Activated CD4-positive, alpha-beta T cell treated with anti-CD3 and anti-CD28 coated beads, Interleukin-2, amount 50 U/mL, for 48 hours (primary cell): ENCODE measurements around the gene ITGA8.

Experiments used
- DNase-seq, 2 experiments: peaks; one replicate each; pipeline ENCODE4 v3.0.0-alpha.2; 2020

Gene ITGA8

DNA sequence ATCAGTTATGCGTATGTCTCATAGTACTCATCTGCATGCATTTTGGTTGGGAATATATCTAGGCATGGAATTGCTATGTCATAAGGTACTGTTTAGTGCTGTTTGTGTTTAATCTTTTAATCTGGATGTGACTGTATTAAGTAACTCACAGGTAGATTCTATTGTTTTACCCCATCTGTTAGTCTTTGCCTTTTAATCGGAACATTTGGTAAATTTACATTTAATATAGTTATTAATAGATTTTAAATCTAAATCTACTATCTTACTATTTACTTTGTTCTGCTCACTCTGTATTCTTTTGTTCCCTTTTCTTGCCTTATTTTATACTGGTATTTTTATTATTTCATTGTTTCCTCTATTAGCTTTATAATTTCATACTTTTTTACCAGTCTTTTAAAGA lies 10.6 kb upstream of the ITGA8 start:
- no peak for DNase-seq

DNA sequence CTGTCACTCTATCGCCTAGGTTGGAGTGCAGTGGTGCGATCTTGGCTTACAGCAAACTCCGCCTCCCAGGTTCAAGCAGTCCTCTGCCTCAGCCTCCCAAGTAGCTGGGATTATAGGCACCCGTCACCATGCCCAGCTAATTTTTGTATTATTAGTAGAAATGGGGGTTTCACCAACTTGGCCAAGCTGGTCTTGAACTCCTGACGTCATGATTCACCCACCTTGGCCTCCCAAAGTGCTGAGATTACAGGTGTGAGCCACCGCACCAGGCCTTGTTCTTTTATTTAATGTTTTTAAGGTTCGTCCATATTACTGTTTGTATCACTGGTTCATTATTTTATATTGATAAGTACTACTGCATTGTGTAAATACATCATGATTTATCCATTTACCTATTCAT lies 10.2 kb upstream of the ITGA8 start:
- DNase-seq, result no peak

GRCh38 chr10:15726042-15726441 lies 6.3 kb upstream of the ITGA8 start:
- no peak for DNase-seq

DNA sequence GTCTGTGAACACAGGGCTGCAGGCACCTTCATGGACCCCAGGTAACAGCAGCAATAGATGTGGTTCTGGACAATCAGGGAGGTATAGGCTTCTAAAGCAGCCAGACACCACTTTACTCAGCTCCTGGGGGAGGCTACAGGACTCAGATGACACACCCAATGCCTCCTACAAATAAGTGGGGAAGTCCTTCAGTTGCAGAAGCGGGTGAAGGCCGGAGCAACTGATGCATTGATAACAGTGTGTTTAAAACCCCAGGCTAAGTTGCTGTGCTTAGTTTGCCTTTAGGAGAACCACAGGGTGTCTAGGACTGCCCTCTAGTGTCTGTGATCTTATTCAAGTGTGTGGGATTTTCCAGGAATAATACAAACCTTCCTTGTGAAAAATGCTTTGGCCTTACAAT lies 5.9 kb upstream of the ITGA8 start:
- DNase-seq, result no peak

DNA sequence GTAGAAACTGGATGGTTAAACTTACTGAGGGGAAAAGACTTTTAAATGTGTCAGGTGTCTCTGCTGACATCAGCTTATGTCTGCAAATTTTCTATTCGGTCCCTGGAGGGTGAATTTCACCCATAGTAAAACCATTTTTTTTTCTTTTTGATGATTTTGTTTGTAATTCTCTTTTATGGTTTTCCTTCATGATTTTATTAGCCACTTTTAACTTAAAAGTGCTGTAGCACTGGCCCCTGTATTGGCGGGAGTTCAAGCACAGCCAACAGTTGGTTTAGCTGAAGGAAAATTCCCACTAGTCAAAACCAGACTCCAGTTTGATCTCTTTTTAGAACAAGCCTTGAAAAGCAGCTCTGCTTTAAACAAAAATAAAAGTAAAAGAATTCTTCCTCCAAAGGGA lies 5.0 kb upstream of the ITGA8 start:
- no peak for DNase-seq

- no peak for DNase-seq
Measured at GRCh38 chr10:15723803-15724202, 4.1 kb upstream of the ITGA8 start.

DNA sequence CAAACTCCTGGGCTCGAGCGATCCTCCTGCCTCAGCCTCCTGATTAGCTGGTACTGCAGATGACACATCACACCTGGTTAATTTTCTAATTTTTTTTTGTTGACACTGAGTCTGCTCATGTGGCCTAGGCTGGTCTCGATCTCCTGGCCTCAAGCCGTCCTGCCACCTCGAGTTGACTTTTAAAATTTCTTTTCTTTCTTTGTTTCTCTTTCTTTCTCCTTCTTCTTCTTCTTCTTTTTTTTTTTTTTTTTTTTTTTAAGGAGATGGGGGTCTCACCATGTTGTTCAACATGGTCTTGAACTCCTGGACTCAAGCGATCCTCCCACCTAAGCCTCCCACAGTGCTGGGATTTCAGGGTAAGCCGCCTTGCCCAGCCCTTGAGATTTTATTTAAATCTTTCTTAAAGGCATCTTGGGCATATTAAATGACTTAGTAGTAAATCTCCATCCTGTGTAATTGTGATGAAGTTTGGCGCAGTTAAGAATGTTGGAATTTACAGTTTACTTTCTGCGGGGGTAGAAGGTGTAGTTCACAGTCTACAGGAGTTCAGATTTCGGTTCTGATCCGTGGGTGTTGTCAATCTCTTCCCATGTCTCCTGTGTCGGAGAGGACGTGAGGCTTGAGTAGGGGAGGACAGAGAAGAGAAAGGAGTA lies 1.0 kb upstream of the ITGA8 start:
- no peak for DNase-seq

DNA sequence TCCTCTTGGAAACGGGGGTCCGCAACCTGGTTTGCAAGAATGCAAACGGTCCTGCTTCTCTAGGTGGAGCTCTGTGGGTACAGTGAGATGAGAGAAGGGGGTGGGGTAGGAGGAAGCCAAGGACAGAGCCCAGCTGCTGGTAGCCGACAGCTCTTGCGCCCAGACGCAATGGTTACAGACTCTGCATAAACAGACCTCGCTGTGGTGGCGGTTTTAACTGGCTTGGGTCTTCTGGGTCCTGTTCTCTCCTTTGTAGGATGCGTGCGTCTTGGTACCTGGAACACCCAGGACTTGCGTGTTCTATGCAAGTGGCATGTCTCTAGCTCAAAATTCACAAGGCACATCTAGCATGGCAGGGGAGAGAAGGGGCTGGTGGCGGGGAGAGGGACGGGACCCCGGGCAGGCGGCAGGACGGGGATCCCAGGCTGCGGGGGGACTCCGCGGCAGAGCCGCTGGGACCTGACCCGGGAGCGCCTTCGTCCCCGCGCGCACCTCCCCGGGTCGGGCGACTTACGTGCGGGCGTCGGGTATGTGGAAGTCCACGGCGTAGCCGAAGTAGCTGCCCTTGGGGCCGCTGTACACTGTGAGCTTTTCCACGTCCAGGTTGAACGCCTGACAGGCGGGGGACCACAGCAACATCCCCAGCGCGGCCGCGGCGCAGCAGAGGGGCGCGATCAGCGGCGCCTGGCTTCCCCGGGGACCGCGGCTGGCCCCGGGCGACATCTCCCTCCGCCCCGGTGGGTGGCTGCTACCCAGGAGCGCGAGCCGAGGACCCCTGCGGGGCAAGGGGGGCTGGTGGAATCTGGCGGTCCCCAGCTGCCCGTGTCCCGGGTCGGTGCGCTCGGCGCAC lies 448 bp downstream of the ITGA8 start:
- DNase-seq, result no peak

DNA sequence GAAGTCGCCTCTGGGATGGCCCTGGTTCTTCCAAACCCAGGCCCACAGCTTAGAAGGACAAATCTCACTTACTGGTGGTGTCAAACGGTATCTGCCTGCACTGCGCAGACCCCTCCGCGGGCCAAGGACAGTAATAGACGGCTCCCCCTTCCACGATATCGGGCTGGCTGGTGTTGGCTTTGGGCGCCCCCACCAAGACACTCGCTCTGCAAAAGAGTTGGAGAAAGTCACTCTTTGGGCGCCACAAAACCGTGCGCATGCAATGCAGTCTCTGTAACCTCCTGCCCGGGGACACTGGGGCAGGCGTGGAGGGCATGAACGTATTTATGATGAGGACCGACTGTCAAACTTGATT lies 1.1 kb downstream of the ITGA8 start:
- no peak for DNase-seq

GRCh38 chr10:15715619-15716227 lies 4.0 kb downstream of the ITGA8 start:
- DNase-seq, result no peak

- DNase-seq, result no peak
Measured at GRCh38 chr10:15714847-15715246, 4.9 kb downstream of the ITGA8 start.

GRCh38 chr10:15712883-15713282 lies 6.8 kb downstream of the ITGA8 start:
- DNase-seq, result no peak

DNA sequence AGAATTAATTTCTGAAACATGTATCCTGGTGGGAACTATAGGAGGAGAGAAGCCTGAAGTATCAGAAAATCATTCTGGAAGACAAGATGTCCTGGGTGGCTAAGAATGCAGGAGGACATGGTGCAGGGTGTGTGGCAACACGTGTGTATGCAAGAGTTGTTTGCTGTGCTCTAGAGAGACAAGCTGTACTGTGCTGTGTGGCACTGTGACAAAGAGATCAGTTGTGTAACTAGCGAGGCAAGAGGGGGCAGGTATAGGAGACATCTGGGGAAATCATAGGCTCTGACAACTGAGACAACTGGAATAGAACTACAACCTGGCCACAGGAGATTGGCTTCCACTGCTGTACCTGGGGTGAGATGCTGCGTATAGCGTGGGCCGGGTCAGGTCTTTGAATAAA lies 9.3 kb downstream of the ITGA8 start:
- DNase-seq, result no peak

DNA sequence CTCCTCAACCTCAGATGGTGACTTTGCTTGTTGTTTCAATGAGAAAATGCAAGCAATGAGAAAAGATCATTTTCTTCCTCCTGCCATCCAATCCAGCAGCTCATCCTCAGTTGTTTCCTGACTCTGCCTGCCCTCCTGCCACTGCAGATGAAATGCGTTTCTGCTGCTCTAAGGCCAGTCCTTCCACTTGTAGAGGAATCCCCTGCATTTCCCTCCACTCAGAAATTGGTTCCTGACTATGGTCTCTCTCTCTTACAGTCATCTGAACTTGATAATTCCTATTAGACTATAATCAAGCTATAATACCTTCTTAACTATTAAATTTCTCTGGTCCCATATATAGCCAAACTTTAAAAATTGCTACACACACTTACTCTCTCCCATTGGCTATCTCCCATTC lies 14.4 kb downstream of the ITGA8 start:
- no peak for DNase-seq

DNA sequence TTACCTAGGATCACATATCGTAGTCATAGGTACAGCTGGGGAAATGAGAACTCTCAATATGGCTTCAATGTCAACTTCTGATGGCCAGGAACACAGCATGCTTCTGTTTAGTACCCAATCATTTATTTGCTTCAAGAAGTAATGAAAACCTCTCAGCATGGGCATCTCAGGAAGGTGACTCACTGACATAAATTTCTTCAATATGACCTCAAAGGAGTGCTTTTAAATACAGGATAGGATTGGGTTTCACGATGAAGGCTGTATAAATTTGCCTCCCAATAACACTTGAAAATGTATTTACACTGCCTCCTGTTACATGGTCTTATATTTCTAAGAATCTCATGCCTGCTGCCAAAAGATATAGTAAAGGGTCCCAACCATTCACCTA lies 15.1 kb downstream of the ITGA8 start:
- DNase-seq, result no peak

DNA sequence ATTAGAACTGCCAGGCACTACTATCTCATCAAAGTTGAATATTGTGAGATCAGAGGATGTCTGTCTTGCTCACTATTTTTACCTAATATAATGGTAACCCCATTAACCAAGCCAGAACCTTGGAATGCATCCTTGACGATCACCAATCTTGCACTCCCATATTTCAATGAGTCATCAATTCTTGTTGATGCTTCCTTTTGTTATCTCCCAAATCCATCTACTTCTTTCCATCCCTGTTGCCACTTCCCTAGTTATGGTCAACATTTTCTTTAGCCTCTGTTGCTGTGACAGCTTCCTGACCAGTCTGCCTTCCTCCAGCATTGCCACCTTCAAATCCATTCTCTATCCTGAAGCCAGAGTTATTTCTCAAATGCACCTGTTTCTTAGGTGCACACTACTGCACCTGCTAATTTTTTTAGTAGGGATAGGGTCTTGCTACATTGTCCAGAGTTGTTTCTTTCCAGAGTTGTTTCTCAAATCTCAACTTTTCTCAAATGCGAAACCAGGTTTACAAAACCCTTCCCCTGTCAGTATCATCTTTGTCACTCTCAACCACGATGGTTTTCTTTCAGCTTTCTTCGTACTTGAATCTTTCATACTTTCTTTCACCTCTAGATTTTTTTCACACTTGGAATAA lies 15.7 kb downstream of the ITGA8 start:
- no peak for DNase-seq

DNA sequence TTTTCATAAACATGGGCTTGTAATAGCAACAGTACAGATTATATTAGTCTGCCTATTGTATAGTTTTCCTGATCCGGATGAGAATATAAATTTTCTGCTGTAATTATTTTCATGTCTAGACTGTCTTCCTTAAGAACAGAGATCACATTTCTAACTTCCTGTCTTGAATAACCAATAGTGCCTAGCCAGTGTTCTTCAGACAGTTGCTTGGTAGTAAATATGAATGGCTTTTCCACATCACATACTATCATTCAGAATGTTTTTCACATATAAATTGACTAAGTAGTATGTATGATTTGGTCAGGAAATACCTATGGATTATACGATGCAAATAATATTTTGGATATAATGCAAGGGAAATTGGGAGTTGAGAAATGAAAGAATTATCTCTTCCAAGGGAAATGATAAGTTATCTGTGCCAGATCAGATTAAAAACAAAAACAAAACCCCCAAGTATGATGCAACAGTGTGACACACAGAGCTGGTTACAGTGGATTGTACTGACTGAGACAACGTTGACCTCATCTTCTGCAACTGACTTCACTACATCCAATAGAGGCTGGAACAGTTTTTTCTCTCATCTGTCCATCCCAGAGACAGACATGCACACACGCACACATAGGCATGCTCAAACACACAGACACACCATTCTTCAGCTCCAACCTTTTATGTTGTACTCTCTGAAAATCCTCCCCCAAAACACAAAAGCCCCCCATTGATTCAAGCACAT lies 16.4 kb downstream of the ITGA8 start:
- DNase-seq, result no peak

DNA sequence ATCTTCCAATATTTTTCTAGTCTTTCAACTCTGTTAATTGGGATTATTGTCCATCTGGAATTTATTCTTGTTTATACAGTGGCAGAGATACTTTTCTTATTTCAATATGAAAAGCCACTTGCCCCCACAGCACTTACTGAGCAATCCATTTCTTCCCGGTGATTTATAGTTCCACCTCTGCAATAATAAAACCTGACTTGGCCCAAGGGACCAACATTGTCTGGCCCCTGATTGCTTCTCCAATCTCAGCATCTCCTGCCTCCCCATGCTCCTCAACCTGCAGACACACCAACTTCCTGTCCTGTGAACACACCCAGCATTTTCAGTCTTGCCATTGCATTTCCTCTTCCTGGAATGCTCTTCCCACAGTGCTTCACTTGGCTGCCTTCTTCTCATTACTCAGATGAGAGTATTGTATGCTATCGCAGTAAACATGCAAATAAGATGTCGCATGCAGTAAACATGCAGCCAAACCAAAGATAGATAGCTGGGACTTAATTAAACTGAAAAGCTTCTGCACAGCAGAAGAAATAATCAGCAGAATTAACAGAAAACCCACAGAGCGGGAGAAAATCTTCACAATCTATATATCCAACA lies 19.5 kb downstream of the ITGA8 start:
- no peak for DNase-seq

DNA sequence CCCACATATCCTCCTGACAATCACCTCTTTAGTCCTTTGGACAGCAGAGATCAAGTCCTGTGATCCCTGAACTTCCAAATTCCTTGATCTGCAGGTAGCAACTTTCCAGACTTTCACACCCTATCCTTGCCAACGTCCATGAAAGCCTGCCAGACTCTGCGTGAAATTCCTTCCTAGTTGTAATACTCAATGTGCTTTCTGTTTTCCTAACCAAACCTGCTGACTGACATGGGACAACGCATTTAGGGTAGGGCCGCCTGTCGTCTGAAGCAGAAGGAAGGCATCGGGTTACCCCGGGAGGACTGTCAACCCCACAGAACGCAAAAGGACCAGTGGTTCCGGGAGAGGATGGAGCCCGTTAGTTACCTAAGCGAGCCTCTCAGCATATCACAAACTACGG lies 23.9 kb downstream of the ITGA8 start:
- no peak for DNase-seq

GRCh38 chr10:15690031-15690430 lies 29.7 kb downstream of the ITGA8 start:
- DNase-seq, result no peak

DNA sequence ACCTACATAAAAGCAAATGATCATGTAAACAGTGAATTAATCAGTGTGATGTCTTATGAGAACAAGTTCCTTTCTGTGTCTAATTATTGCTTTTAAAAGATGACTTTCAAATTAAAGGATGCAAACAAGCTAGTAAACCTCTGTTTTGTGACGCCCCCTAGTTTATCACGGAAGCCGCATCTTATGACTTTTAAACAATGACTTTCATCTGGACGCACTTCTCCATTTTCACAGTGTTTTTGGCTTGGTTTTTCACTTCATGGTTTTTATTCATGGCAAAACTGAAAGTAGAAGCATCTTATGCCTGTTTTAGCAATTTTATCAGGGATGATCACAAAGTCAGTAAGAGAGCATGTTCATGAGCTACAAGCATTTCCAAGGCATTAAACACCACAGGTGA lies 35.0 kb downstream of the ITGA8 start:
- no peak for DNase-seq

- DNase-seq, result no peak
Measured at GRCh38 chr10:15681076-15681475, 38.6 kb downstream of the ITGA8 start.

DNA sequence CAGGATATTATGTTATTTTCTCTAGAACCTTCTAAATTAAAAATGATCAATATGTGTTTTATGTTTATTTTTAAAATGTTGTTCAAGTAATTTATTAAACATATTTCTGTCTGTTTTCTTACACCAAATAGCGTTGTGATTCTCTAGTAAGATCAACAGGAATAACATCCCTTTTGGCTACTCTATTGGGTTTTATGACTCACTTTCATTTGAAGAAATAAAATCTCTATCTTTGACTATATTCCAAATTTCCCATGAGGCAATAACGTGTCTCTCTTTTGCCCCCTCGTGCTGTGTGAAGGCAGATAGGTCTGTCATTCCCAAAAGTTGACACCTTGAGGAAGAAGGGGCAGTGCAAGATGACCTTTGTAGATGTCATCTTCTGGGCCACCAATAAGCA lies 40.9 kb downstream of the ITGA8 start:
- DNase-seq, result no peak
